Measurements from ENCODE around the gene CLMN. TPM values are rescaled to one million over a fixed set of nuclear protein-coding genes. Genes with fewer than 3 reads are reported as not detected.
A peak's percentile ranks its signal among the peaks of the same experiment; 100 is the strongest.

Gene CLMN
- total and polyA plus RNA-seq, 2 experiments from 2014 or later, result 3.2 to 5.7 TPM

GRCh38 chr14:95256002-95256775 lies 63.5 kb downstream of the CLMN start:
- no peaks in the 10 kb centered on the region for H3K27me3 ChIP-seq (ENCODE audit: insufficient read depth)
- H3K4me3 ChIP-seq, result no peak overlapping the region
- H3K79me2 ChIP-seq (replicated peaks; ENCODE audit: insufficient read depth), result no peaks in the 10 kb centered on the region
- H4K20me1 ChIP-seq (replicated peaks; ENCODE audit: insufficient read depth), result no peaks in the 10 kb centered on the region
- H3K4me1 Mint-ChIP-seq, result peaks cover 46% of the 10 kb centered on the region
- 0 out of 2 replicates have a peak, but pooled peaks cover 2% of the 10 kb centered on the region for H3F3A ChIP-seq (replicated peaks; ENCODE audit: low read depth)
- no peak for DNase-seq (ENCODE audit: low spot score)
- H3K9me2 ChIP-seq (ENCODE audit: insufficient read depth), result no peaks in the 10 kb centered on the region
- H3K27ac Mint-ChIP-seq, result peak overlapping the region; percentile 40; the same call in 1 of the 2 replicates
- peaks cover 34% of the 10 kb centered on the region for H3K4me1 ChIP-seq (ENCODE audit: insufficient read depth)
- H3K27me3 Mint-ChIP-seq (ENCODE audit: insufficient read depth, low read depth, poor library complexity), result peaks cover 6% of the 10 kb centered on the region
- no peaks in the 10 kb centered on the region for H3K36me3 Mint-ChIP-seq (ENCODE audit: low read depth)
- no peaks in the 10 kb centered on the region for H3K9me3 Mint-ChIP-seq
- H3K36me3 ChIP-seq (ENCODE audit: insufficient read depth), result no peaks in the 10 kb centered on the region
- H2AFZ ChIP-seq, result no peak overlapping the region
- TF ChIP-seq JUNB (IDR thresholded peaks at IDR 0.05; ENCODE audit: unreplicated experiment), result no peak
- no peak for TF ChIP-seq STAT1 (IDR thresholded peaks at IDR 0.05; ENCODE audit: unreplicated experiment)
- TF ChIP-seq EZH2phosphoT487 (IDR thresholded peaks at IDR 0.05; ENCODE audit: unreplicated experiment), result no peak
- no peak for TF ChIP-seq ZNF331 (CRISPR knock-in tag; IDR thresholded peaks at IDR 0.05; ENCODE audit: low read depth)
- no peak for TF ChIP-seq CTCF (conservative IDR thresholded peaks at IDR 0.05; ENCODE audit: low read depth in 2 of 2)
- no peak for TF ChIP-seq ZNF462 (CRISPR knock-in tag; IDR thresholded peaks at IDR 0.05)
- TF ChIP-seq REST (IDR thresholded peaks at IDR 0.05; ENCODE audit: unreplicated experiment), result no peak
- TF ChIP-seq NANOG (IDR thresholded peaks at IDR 0.05; ENCODE audit: borderline replicate concordance), result no peak
- no peak for TF ChIP-seq POLR2AphosphoS5 (IDR thresholded peaks at IDR 0.05; ENCODE audit: low read depth)
- no peak for TF ChIP-seq ETS1 (IDR thresholded peaks at IDR 0.05)
- TF ChIP-seq EZH2 (IDR thresholded peaks at IDR 0.05; ENCODE audit: low read depth, unreplicated experiment), result no peak
- TF ChIP-seq ZNF114 (CRISPR knock-in tag; IDR thresholded peaks at IDR 0.05), result no peak
- no peak for TF ChIP-seq CREB1 (CRISPR knock-in tag; IDR thresholded peaks at IDR 0.05; ENCODE audit: low read depth)
- H3K27ac ChIP-seq (ENCODE audit: low read depth), result peak overlapping the region; percentile 18; the same call in 1 of the 2 replicates
- H3K4me3 Mint-ChIP-seq, result no peak overlapping the region
- no peak for ATAC-seq
- no peak overlapping the region for H3K4me2 ChIP-seq
